ENCODE data around the gene TMEM178A.
"Not testable (repeated sequence)": the region's sequence is repeated elsewhere in the genome, so short reads cannot be mapped to it uniquely, and the experiment has no call there.

TMEM178A gene

DNA sequence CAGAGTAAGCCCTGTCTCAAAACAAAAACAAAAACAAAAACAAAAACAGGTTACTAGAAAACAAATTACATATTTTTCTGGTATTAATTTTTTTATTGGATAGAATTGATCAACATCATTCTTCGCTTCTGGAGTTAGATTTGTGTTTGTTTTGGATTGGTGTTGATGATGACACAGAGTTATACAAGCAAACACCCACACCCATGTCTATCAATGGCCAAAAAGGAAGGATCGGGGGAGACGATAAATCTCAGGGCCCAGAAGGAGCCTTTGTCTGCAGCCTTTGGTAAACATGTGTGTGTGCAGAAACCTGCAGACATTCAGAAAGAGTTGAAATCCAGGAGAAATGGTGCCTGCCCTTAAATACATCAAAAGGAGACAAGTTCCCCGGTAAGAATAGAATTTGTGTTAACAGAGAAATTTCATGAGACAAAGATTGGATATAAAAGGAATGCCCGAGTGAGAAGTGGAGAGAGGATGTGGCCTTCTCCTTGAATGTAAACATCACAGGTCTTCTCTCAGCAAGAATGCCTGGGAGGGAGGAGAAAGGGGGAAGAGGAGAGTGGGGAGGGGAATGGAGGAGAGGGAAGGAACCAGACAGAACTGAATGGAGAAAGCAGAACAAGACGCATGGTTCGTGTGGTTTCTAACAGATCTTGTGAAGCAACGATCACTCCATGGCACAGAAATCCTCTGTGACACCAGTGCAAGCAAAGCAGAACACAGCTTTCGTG lies 40.4 kb upstream of the TMEM178A start:
- no peak overlapping the region for H3K4me3 ChIP-seq (ENCODE audit: low read depth, low read length)
- no peak for DNase-seq (ENCODE audit: low read depth)
- no peak for TF ChIP-seq CTCF (IDR thresholded peaks at IDR 0.05; ENCODE audit: low read depth, low read length, missing control alignments)

- DNase-seq (ENCODE audit: low read depth) = no peak
- no peak for TF ChIP-seq CTCF (IDR thresholded peaks at IDR 0.05; ENCODE audit: low read depth, low read length, missing control alignments)
- H3K4me3 ChIP-seq (ENCODE audit: low read depth, low read length) = no peak overlapping the region
These were observed 39.8 kb upstream of the TMEM178A start for GRCh38 chr2:39625927-39626270.

- not testable (repeated sequence) for DNase-seq (ENCODE audit: low read depth); H3K4me3 ChIP-seq (ENCODE audit: low read depth, low read length)
These were observed 37.4 kb upstream of the TMEM178A start for GRCh38 chr2:39628346-39628745.

DNA sequence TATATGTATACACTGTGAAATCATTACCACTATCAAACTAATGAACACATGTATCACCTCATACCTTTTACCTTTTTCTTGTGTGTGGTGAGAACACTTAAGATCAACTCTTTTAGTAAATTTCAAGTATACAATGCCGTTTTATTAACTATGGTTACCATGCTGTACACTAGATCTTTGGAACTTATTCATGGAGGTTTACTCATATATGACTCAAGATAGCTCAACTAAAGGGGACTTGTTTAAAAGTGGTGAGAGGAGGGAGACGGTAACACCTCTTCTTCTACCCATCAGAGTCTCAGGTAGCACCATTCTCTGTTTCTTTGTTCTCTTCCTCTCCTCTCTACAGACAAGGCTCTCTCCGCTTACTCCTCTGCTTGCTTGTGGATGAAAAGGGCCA lies 36.1 kb upstream of the TMEM178A start:
- no peak for DNase-seq (ENCODE audit: low read depth)
- TF ChIP-seq CTCF (IDR thresholded peaks at IDR 0.05; ENCODE audit: low read depth, low read length, missing control alignments) = no peak
- H3K4me3 ChIP-seq (ENCODE audit: low read depth, low read length) = no peak overlapping the region

DNA sequence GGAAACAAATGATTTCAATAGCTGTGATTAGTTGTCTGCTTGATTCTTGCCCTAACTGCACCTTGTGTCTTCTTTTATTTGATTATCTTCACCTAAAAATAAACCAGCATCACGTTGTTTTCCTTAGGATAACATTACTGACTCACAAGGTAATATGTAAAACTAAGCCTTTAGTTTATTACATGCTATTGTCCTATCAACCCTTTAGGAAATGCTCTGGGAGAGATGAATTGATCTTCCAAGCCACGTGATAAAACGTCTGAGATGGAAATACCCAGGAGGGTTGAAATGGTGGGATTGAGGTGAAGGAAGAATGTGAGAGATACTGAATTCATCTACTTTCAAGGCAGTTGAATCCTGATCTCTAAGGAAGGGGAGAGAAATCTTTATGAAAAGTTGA lies 34.5 kb upstream of the TMEM178A start:
- no peak for DNase-seq (ENCODE audit: low read depth)
- H3K4me3 ChIP-seq (ENCODE audit: low read depth, low read length) = no peak overlapping the region
- no peak for TF ChIP-seq CTCF (IDR thresholded peaks at IDR 0.05; ENCODE audit: low read depth, low read length, missing control alignments)

- no peak overlapping the region for H3K4me3 ChIP-seq (ENCODE audit: low read depth, low read length)
- no peak for DNase-seq (ENCODE audit: low read depth)
- TF ChIP-seq CTCF (IDR thresholded peaks at IDR 0.05; ENCODE audit: low read depth, low read length, missing control alignments) = no peak
These were observed 34.0 kb upstream of the TMEM178A start for GRCh38 chr2:39631718-39632117.

GRCh38 chr2:39632876-39633275 lies 32.8 kb upstream of the TMEM178A start:
- H3K4me3 ChIP-seq (ENCODE audit: low read depth, low read length) = no peak overlapping the region

More at GRCh38 chr2:39632876-39633275, 32.8 kb upstream of the TMEM178A start:
- no peak for DNase-seq (ENCODE audit: low read depth)
- TF ChIP-seq CTCF (IDR thresholded peaks at IDR 0.05; ENCODE audit: low read depth, low read length, missing control alignments) = no peak

Measured in GM12864 (cell line).